PFSK-1 (cell line): Measurements from ENCODE around the gene MFN2.

ENCODE experiments used
- FOXP2 ChIP-seq: optimal IDR thresholded peaks from 2 replicates; pipeline ENCODE3; 2011; ENCODE audit warnings: borderline replicate concordance, control low read depth, inconsistent platforms; ENCODE audit not compliant: insufficient read depth; ENCODE audit errors: extremely low read length, extremely low read depth
- POLR2AphosphoS5 ChIP-seq: IDR thresholded peaks from 2 replicates; pipeline ENCODE4 v1.6.1; 2012; ENCODE audit warnings: low read depth, mild to moderate bottlenecking, control low read depth, low read length, moderate library complexity
- REST ChIP-seq, 2 experiments: IDR thresholded peaks; 2 replicates each; pipeline versions ENCODE4 v1.6.1 to v1.8.0; 2011 to 2012; ENCODE audit warnings: low read depth in 2 of 2, low read length in 2 of 2, control low read depth in 1 of 2, inconsistent platforms in 1 of 2, mild to moderate bottlenecking in 1 of 2, moderate library complexity in 1 of 2; ENCODE audit not compliant: insufficient read depth in 1 of 2
- SIN3A ChIP-seq: IDR thresholded peaks from 2 replicates; pipeline ENCODE4 v1.6.1; 2012; ENCODE audit warnings: mild to moderate bottlenecking, low read length, moderate library complexity, borderline replicate concordance; ENCODE audit not compliant: insufficient read depth
- TAF1 ChIP-seq: IDR thresholded peaks from 2 replicates; pipeline ENCODE4 v1.6.1; 2012; ENCODE audit warnings: low read length, control low read depth, borderline replicate concordance; ENCODE audit not compliant: insufficient read depth

Gene MFN2

GRCh38 chr1:12007204-12007603 is 27.0 kb downstream of the MFN2 start:
- no peak for TF ChIP-seq REST (IDR thresholded peaks at IDR 0.05; ENCODE audit: insufficient read depth in 1 of 2, low read depth in 2 of 2, low read length in 2 of 2)

- TF ChIP-seq POLR2AphosphoS5: no peak
- no peak for TF ChIP-seq REST (IDR thresholded peaks at IDR 0.05; ENCODE audit: insufficient read depth in 1 of 2, low read depth in 2 of 2, low read length in 2 of 2)
- no peak for TF ChIP-seq TAF1
- TF ChIP-seq FOXP2: no peak
Observed at GRCh38 chr1:12009318-12009947, 29.2 kb downstream of the MFN2 start.

GRCh38 chr1:12010746-12011570 is 30.7 kb downstream of the MFN2 start:
- TF ChIP-seq REST (IDR thresholded peaks at IDR 0.05; ENCODE audit: insufficient read depth in 1 of 2, low read depth in 2 of 2, low read length in 2 of 2) (no peak), FOXP2 (no peak), SIN3A (no peak), TAF1 (no peak), POLR2AphosphoS5 (no peak)

GRCh38 chr1:12011998-12012397 is 31.8 kb downstream of the MFN2 start:
- TF ChIP-seq REST (IDR thresholded peaks at IDR 0.05; ENCODE audit: insufficient read depth in 1 of 2, low read depth in 2 of 2, low read length in 2 of 2) (no peak), TAF1 (no peak)
